ENCODE results near the gene SLC19A1. TPM values are rescaled to one million over a fixed set of nuclear protein-coding genes. Genes with fewer than 3 reads are reported as not detected.
A peak's percentile ranks its signal among the peaks of the same experiment; 100 is the strongest.

Gene SLC19A1
- total RNA-seq, 3 donors from 2014 or later, result 12.6 to 22.8 (median 12.7) TPM

GRCh38 chr21:45546636-45547544 lies 4.7 kb upstream of the SLC19A1 start:
- ATAC-seq (no peak), DNase-seq (peak in 1 of 3 donors; percentile 0)
- no peak overlapping the region for H3K4me3 ChIP-seq
- H3K36me3 ChIP-seq (ENCODE audit: low read depth), result no peaks in the 10 kb centered on the region
- no peaks in the 10 kb centered on the region for H3K4me1 ChIP-seq (ENCODE audit: low read depth)
- no peaks in the 10 kb centered on the region for H3K9me3 ChIP-seq
- TF ChIP-seq CTCF (IDR thresholded peaks at IDR 0.05), result no peak
- intact Hi-C loops (cut with DNase I, micrococcal nuclease), result no loop called here

GRCh38 chr21:45545691-45546531 lies 3.7 kb upstream of the SLC19A1 start:
- Histone ChIP-seq H3K36me3 (ENCODE audit: low read depth) (no peaks in the 10 kb centered on the region), H3K4me1 (ENCODE audit: low read depth) (peaks cover 7% of the 10 kb centered on the region), H3K4me3 (no peak overlapping the region), H3K9me3 (no peaks in the 10 kb centered on the region)
- peak in 1 of 3 donors; percentile 1 for DNase-seq
- no peak for TF ChIP-seq CTCF (IDR thresholded peaks at IDR 0.05)
- no peak for ATAC-seq
- intact Hi-C loops (cut with DNase I, micrococcal nuclease), result no loop called here

GRCh38 chr21:45545236-45545570 lies 3.0 kb upstream of the SLC19A1 start:
- no peak overlapping the region for H3K4me3 ChIP-seq
- H3K9me3 ChIP-seq, result no peaks in the 10 kb centered on the region
- no peak for ATAC-seq
- H3K4me1 ChIP-seq (ENCODE audit: low read depth), result peaks cover 7% of the 10 kb centered on the region
- intact Hi-C loops (cut with DNase I, micrococcal nuclease), result no loop called here
- no peaks in the 10 kb centered on the region for H3K36me3 ChIP-seq (ENCODE audit: low read depth)
- no peak for TF ChIP-seq CTCF (IDR thresholded peaks at IDR 0.05)
- DNase-seq, result peak in 1 of 3 donors; percentile 0

- TF ChIP-seq CTCF (IDR thresholded peaks at IDR 0.05), result no peak
- no peaks in the 10 kb centered on the region for H3K9me3 ChIP-seq
- no peak overlapping the region for H3K4me3 ChIP-seq
- H3K4me1 ChIP-seq (ENCODE audit: low read depth), result peaks cover 7% of the 10 kb centered on the region
- DNase-seq (no peak), ATAC-seq (no peak)
- no peaks in the 10 kb centered on the region for H3K36me3 ChIP-seq (ENCODE audit: low read depth)
- intact Hi-C loops (cut with DNase I, micrococcal nuclease), result no loop called here
Observed at GRCh38 chr21:45544449-45545235, 2.4 kb upstream of the SLC19A1 start.

GRCh38 chr21:45543710-45544448 lies 1.6 kb upstream of the SLC19A1 start:
- Histone ChIP-seq H3K9me3 (no peaks in the 10 kb centered on the region), H3K4me1 (ENCODE audit: low read depth) (peaks cover 7% of the 10 kb centered on the region), H3K36me3 (ENCODE audit: low read depth) (no peaks in the 10 kb centered on the region), H3K4me3 (no peak overlapping the region)
- no peak for TF ChIP-seq CTCF (IDR thresholded peaks at IDR 0.05)
- ATAC-seq, result no peak
- DNase-seq, result peak; percentile 8 to 62 (median 32)
- intact Hi-C loops (cut with DNase I, micrococcal nuclease), result no loop called here

Measured in mucosa of descending colon (tissue), 3 donors.